Measurements from ENCODE around the gene SORL1.
"Not testable (repeated sequence)": the region's sequence is repeated elsewhere in the genome, so short reads cannot be mapped to it uniquely, and the experiment has no call there.

SORL1 gene

DNA sequence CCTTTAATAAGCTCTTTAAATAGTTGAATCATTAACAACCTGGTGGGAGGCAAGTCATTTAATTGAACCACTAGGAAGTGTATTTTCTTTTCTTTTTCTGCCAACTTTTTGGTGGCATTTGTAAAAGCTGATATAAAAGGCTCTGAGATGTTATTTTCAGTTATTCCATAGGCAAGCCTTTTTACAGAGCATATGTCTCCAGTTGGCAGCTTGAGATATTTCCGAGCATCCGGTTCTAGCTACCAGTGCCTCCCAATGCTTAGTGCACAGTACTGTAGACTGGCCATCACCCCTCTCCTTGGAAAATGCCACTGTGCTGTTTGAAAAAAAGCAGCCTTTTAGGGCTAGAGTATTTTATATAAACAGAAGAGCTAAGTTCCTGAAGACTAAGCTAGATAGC lies 179.3 kb downstream of the SORL1 start:
- TF ChIP-seq, protein P1, sequence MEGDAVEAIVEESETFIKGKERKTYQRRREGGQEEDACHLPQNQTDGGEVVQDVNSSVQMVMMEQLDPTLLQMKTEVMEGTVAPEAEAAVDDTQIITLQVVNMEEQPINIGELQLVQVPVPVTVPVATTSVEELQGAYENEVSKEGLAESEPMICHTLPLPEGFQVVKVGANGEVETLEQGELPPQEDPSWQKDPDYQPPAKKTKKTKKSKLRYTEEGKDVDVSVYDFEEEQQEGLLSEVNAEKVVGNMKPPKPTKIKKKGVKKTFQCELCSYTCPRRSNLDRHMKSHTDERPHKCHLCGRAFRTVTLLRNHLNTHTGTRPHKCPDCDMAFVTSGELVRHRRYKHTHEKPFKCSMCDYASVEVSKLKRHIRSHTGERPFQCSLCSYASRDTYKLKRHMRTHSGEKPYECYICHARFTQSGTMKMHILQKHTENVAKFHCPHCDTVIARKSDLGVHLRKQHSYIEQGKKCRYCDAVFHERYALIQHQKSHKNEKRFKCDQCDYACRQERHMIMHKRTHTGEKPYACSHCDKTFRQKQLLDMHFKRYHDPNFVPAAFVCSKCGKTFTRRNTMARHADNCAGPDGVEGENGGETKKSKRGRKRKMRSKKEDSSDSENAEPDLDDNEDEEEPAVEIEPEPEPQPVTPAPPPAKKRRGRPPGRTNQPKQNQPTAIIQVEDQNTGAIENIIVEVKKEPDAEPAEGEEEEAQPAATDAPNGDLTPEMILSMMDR (IDR thresholded peaks at IDR 0.05), result no peak
- no peaks in the 10 kb centered on the region for H3K27me3 ChIP-seq (ENCODE audit: control insufficient read depth, insufficient read depth, low read length)
- H3K36me3 ChIP-seq (ENCODE audit: control insufficient read depth, insufficient read depth, low read length), result no peaks in the 10 kb centered on the region
- no peak overlapping the region for H3K9ac ChIP-seq
- no peaks in the 10 kb centered on the region for H3K4me1 ChIP-seq
- no peak overlapping the region for H3K4me3 ChIP-seq (ENCODE audit: low read depth, low read length)
- no peaks in the 10 kb centered on the region for H3K9me3 ChIP-seq (ENCODE audit: control insufficient read depth, low read length)
- H2AFZ ChIP-seq, result no peak overlapping the region
- H3K79me2 ChIP-seq, result no peaks in the 10 kb centered on the region
- no peak overlapping the region for H3K27ac ChIP-seq
- no peak overlapping the region for H3K4me2 ChIP-seq (ENCODE audit: low read length)

DNA sequence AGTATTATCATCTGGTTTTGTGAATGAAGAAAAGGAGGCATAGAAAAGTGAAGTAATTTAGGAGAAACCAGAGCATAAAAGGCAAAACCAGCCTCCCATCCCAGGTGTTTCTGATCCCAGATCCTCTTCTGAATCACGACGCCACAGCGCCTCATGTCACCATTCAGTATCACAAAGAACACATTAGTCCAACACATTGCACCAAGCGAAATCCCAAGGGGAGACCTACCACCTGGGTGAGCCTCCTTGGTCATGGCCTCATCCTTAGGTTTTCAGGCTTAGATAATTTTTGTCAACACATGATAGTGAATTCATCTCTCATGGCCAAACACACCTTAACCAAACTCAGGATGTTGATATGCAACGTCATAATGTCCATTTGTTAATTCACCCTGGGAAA lies 182.2 kb downstream of the SORL1 start:
- Histone ChIP-seq H3K4me3 (ENCODE audit: low read depth, low read length) (no peak overlapping the region), H3K36me3 (ENCODE audit: control insufficient read depth, insufficient read depth, low read length) (no peaks in the 10 kb centered on the region), H3K27ac (no peak overlapping the region)

DNA sequence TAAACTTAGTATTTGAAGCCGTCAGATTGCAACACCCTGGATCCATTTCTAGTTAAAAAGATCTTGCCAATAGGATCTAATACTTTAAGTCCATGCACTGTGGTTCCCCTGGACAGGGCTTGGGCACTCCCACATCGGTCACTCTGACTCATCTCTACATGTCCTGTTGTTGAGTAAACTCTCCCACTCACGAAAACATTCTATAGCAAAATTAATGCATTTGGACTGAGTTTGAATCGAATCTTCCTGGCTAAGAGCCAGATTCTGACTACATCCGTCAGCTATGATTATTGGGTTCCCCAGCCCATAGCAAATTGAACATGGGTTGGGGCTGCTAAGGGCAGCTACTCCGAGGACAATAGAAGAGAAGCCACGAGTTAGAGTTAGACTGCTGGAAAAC lies 182.8 kb downstream of the SORL1 start:
- no peaks in the 10 kb centered on the region for H3K4me1 ChIP-seq
- no peak overlapping the region for H3K9ac ChIP-seq
- H3K4me3 ChIP-seq (ENCODE audit: low read depth, low read length), result no peak overlapping the region
- no peak overlapping the region for H3K27ac ChIP-seq
- H3K4me2 ChIP-seq (ENCODE audit: low read length), result no peak overlapping the region
- no peaks in the 10 kb centered on the region for H3K79me2 ChIP-seq
- no peak overlapping the region for H2AFZ ChIP-seq
- H3K9me3 ChIP-seq (ENCODE audit: control insufficient read depth, low read length), result no peaks in the 10 kb centered on the region
- no peaks in the 10 kb centered on the region for H3K27me3 ChIP-seq (ENCODE audit: control insufficient read depth, insufficient read depth, low read length)
- TF ChIP-seq, protein P1 (IDR thresholded peaks at IDR 0.05), result no peak
- H3K36me3 ChIP-seq (ENCODE audit: control insufficient read depth, insufficient read depth, low read length), result no peaks in the 10 kb centered on the region

More for the DNA sequence above, 182.2 kb downstream of the SORL1 start:
- H3K4me1 ChIP-seq, result no peaks in the 10 kb centered on the region
- H3K79me2 ChIP-seq, result no peaks in the 10 kb centered on the region
- H3K9me3 ChIP-seq (ENCODE audit: control insufficient read depth, low read length), result no peaks in the 10 kb centered on the region
- H3K27me3 ChIP-seq (ENCODE audit: control insufficient read depth, insufficient read depth, low read length), result no peaks in the 10 kb centered on the region
- no peak overlapping the region for H3K9ac ChIP-seq
- no peak overlapping the region for H3K4me2 ChIP-seq (ENCODE audit: low read length)
- no peak overlapping the region for H2AFZ ChIP-seq
- TF ChIP-seq, protein P1 (IDR thresholded peaks at IDR 0.05), result no peak

DNA sequence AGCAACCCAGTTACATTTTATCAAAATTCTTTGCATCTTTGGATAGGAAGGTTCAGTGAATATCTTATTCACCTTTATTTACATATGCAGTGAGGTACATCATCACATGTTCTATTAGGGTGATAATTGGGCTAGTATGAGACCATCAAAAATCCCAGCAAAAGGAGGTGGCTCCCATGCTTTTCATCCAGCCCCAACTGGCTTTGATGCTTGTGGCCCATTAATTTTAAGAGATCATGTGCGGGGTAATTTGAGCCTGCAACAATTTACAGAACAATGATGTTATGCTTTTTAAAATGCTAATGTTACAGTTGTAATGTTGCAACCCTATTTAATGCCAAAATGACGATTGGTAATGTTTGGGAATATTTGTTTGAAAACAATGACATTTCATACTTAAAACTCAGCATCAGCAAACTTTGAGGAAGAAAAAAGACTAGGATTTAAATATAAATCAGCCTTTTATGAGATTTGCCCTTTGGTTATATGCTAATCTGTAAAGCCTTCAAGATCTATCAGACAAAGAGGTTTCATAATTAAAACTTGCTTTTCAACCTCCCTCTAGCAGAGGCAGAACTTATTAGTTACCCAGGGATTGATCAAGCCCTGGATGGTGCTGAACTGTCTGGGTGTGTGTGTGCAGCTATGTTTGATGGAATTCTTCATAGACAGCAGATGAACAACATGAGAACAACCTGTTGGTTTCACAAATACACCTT lies 184.1 kb downstream of the SORL1 start:
- Histone ChIP-seq H3K36me3 (ENCODE audit: control insufficient read depth, insufficient read depth, low read length) (no peaks in the 10 kb centered on the region), H3K27ac (no peak overlapping the region), H3K4me3 (ENCODE audit: low read depth, low read length) (no peak overlapping the region), H3K4me1 (no peaks in the 10 kb centered on the region), H3K9ac (no peak overlapping the region), H2AFZ (no peak overlapping the region), H3K4me2 (ENCODE audit: low read length) (no peak overlapping the region), H3K27me3 (ENCODE audit: control insufficient read depth, insufficient read depth, low read length) (no peaks in the 10 kb centered on the region), H3K9me3 (ENCODE audit: control insufficient read depth, low read length) (no peaks in the 10 kb centered on the region), H3K79me2 (no peaks in the 10 kb centered on the region)
- TF ChIP-seq, protein P1 (IDR thresholded peaks at IDR 0.05), result no peak

DNA sequence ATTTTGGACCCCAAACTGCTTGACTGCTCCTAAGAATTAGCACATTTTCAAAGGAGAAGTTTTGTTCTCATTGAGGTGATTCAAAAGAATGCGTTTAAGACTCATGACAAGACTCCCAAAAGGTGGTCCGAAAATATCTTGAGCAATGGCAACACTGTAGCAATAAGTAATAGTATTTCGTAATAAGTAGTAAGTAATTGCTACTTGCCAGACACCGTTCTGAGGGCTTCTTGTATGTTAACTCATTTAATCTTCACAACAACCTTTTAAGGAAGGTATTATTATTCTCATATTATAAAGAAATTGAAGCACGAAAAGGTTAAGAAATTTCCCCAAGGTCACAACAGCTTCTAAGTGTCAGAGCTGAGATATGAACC lies 184.7 kb downstream of the SORL1 start:
- Histone ChIP-seq H3K4me1 (no peaks in the 10 kb centered on the region), H3K27ac (no peak overlapping the region), H3K9me3 (ENCODE audit: control insufficient read depth, low read length) (no peaks in the 10 kb centered on the region), H3K79me2 (no peaks in the 10 kb centered on the region), H3K4me3 (ENCODE audit: low read depth, low read length) (no peak overlapping the region), H3K36me3 (ENCODE audit: control insufficient read depth, insufficient read depth, low read length) (no peaks in the 10 kb centered on the region), H3K27me3 (ENCODE audit: control insufficient read depth, insufficient read depth, low read length) (no peaks in the 10 kb centered on the region), H3K9ac (no peak overlapping the region), H3K4me2 (ENCODE audit: low read length) (no peak overlapping the region), H2AFZ (no peak overlapping the region)
- TF ChIP-seq, protein P1 (IDR thresholded peaks at IDR 0.05), result no peak

DNA sequence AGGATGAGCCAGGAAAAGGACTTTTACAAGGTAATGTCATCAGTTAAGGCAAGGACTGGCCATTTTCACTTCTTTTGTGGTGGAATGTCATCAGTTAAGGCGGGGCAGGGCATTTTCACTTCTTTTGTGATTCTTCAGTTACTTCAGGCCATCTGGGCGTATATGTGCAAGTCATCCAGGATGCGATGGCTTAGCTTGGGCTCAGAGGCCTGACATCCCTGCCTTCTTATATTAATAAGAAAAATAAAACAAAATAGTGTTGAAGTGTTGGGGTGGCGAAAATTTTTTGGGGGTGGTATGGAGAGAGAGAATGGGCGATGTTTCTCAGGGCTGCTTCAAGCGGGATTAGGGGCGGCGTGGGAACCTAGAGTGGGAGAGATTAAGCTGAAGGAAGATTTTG lies 185.5 kb downstream of the SORL1 start:
- not testable (repeated sequence) for H3K79me2 ChIP-seq; H3K27me3 ChIP-seq (ENCODE audit: control insufficient read depth, insufficient read depth, low read length); H3K27ac ChIP-seq; H3K4me2 ChIP-seq (ENCODE audit: low read length); H3K4me1 ChIP-seq; H3K9ac ChIP-seq; H3K36me3 ChIP-seq (ENCODE audit: control insufficient read depth, insufficient read depth, low read length); H3K9me3 ChIP-seq (ENCODE audit: control insufficient read depth, low read length); H3K4me3 ChIP-seq (ENCODE audit: low read depth, low read length); H2AFZ ChIP-seq
